Endothelial cell of umbilical vein (primary cell): Measurements from ENCODE around the gene MTCH1. TPM values are rescaled to one million over a fixed set of nuclear protein-coding genes. Genes with fewer than 3 reads are reported as not detected.

ENCODE experiments used
- BruUV-seq: library from RNA; stranded (reverse); fragments of 400-500 nt; replicated peaks from 2 replicates; lab custom pipeline; 2021; lab: Mats Ljungman, UMichigan
- CTCF ChIA-PET: fragments of 300-600, 350-600 bp; sonication (Branson Sonifier 250); formaldehyde crosslinking; loops from one replicate; lab custom pipeline; 2021; ENCODE audit warnings: antibody characterized with exemption, inconsistent platforms; lab: Charles Lee
- POLR2A ChIA-PET: fragments of 300-600, 350-600 bp; sonication (Branson Sonifier 250); formaldehyde crosslinking; loops from one replicate; lab custom pipeline; 2021; ENCODE audit warnings: antibody characterized with exemption, inconsistent platforms; lab: Charles Lee
- DNase-seq: peaks from one replicate; pipeline ENCODE4 v3.0.0-alpha.2; 2011; ENCODE audit warnings: low read depth, low spot score
- FAIRE-seq: peaks from 2 replicates; lab custom pipeline; 2011; peaks lifted over from hg19 to GRCh38; lab: Jason Lieb, UNC
- H2AFZ ChIP-seq: 2 replicates; pipeline ENCODE4 v1.6.0; 2012; ENCODE audit warnings: low read depth, low read length, control low read depth, inconsistent platforms
- H3K27ac ChIP-seq: 2 replicates; pipeline ENCODE4 v1.5.1; 2011; ENCODE audit warnings: low read depth, mild to moderate bottlenecking, control low read depth, low read length, moderate library complexity; ENCODE audit not compliant: insufficient read depth
- H3K27me3 ChIP-seq, 2 experiments: 2 replicates each; pipeline versions ENCODE4 v1.6.0 to v1.6.1; 2011; ENCODE audit warnings: low read length in 2 of 2, mixed read lengths in 1 of 2; ENCODE audit not compliant: control insufficient read depth in 2 of 2, insufficient read depth in 2 of 2
- H3K36me3 ChIP-seq, 2 experiments: 2 replicates in 1 of 2; 3 replicates in 1 of 2; pipeline ENCODE4 v1.5.1; 2011; ENCODE audit warnings: low read length in 2 of 2, mild to moderate bottlenecking in 1 of 2, moderate library complexity in 1 of 2; ENCODE audit not compliant: control insufficient read depth in 2 of 2, insufficient read depth in 2 of 2; ENCODE audit errors: extremely low read depth in 1 of 2
- H3K4me1 ChIP-seq: 3 replicates; pipeline ENCODE4 v1.5.1; 2011; ENCODE audit warnings: mild to moderate bottlenecking, low read length; ENCODE audit not compliant: control insufficient read depth, insufficient read depth; ENCODE audit errors: extremely low read depth
- H3K4me2 ChIP-seq: 2 replicates; pipeline ENCODE4 v1.6.1; 2011; ENCODE audit warnings: low read length, control low read depth, mixed read lengths; ENCODE audit not compliant: insufficient read depth
- H3K4me3 ChIP-seq, 3 experiments: fragments of 200-600 bp in 1 of 3; sonication (generic), shearing (Covaris generic) in 1 of 3; replicated peaks in 1 of 3; 2 replicates each; pipeline ENCODE4 v1.5.1; 2011 to 2016; ENCODE audit warnings: control low read depth in 3 of 3, low read length in 3 of 3, mild to moderate bottlenecking in 2 of 3, inconsistent platforms in 1 of 3, low read depth in 1 of 3, moderate library complexity in 1 of 3; ENCODE audit not compliant: insufficient read depth in 1 of 3
- H3K79me2 ChIP-seq: 2 replicates; pipeline ENCODE4 v1.6.0; 2012; ENCODE audit warnings: low read length, inconsistent platforms; ENCODE audit not compliant: control insufficient read depth, insufficient read depth
- H3K9ac ChIP-seq: replicated peaks from 2 replicates; pipeline ENCODE3; 2011; ENCODE audit warnings: low read length, control low read depth; ENCODE audit not compliant: insufficient read depth; ENCODE audit errors: extremely low read depth
- H3K9me1 ChIP-seq: replicated peaks from 3 replicates; pipeline ENCODE4 v1.6.0; 2011; ENCODE audit warnings: mild to moderate bottlenecking, low read length; ENCODE audit not compliant: control insufficient read depth, insufficient read depth; ENCODE audit errors: extremely low read depth
- H3K9me3 ChIP-seq: replicated peaks from 2 replicates; pipeline ENCODE4 v1.5.1; 2012; ENCODE audit warnings: low read length, inconsistent platforms; ENCODE audit not compliant: control insufficient read depth, insufficient read depth
- H4K20me1 ChIP-seq: replicated peaks from 2 replicates; pipeline ENCODE3; 2011; ENCODE audit warnings: mild to moderate bottlenecking, low read length; ENCODE audit not compliant: control insufficient read depth, insufficient read depth; ENCODE audit errors: extremely low read depth
- CTCF ChIP-seq, 2 donors: IDR thresholded peaks; 1 replicate in 1 of 2; 2 replicates in 1 of 2; pipeline ENCODE4 v1.5.1; 2011; ENCODE audit warnings: low read length in 2 of 2, mild to moderate bottlenecking in 2 of 2, moderate library complexity in 2 of 2, control low read depth in 1 of 2, inconsistent platforms in 1 of 2, low read depth in 1 of 2; ENCODE audit not compliant: insufficient read depth in 1 of 2; ENCODE audit errors: extremely low read depth in 1 of 2
- FOS ChIP-seq: IDR thresholded peaks from 2 replicates; pipeline ENCODE4 v1.6.1; 2011; ENCODE audit warnings: mild to moderate bottlenecking, low read length, moderate library complexity, borderline replicate concordance; ENCODE audit not compliant: insufficient read depth
- GATA2 ChIP-seq: IDR thresholded peaks from 2 replicates; pipeline ENCODE4 v1.7.0; 2011; ENCODE audit warnings: low read depth, mild to moderate bottlenecking, moderate library complexity, mixed read lengths, low read length; ENCODE audit not compliant: insufficient read length, insufficient read depth
- JUN ChIP-seq: IDR thresholded peaks from 2 replicates; pipeline ENCODE4 v1.6.1; 2011; ENCODE audit warnings: borderline replicate concordance, low read depth; ENCODE audit not compliant: insufficient read length, insufficient read depth
- MAX ChIP-seq: IDR thresholded peaks from 2 replicates; pipeline ENCODE4 v1.6.1; 2011; ENCODE audit not compliant: insufficient read depth, insufficient read length
- MYC ChIP-seq: IDR thresholded peaks from one replicate; pipeline ENCODE4 v1.6.1; 2011; ENCODE audit warnings: mild to moderate bottlenecking, low read depth, low read length
- POLR2A ChIP-seq: IDR thresholded peaks from 2 replicates; pipeline ENCODE4 v1.6.1; 2012; ENCODE audit warnings: low read depth, mild to moderate bottlenecking, control low read depth, low read length
- POLR2AphosphoS5 ChIP-seq: IDR thresholded peaks from 2 replicates; pipeline ENCODE4 v1.6.1; 2012; ENCODE audit warnings: low read depth, mild to moderate bottlenecking, control low read depth, low read length, moderate library complexity; ENCODE audit not compliant: insufficient read depth
- dilution Hi-C: fragments of 300-500 bp; cut with MboI; formaldehyde crosslinking; loops from one replicate; pipeline ENCODE4 v1.15.0; 2019; ENCODE audit warnings: low sequenced_read_pairs; ENCODE audit not compliant: extremely low pct_ligation_motif_present
- intact Hi-C: fragments of 100-400 bp; cut with micrococcal nuclease; formaldehyde crosslinking; loops from one replicate; pipeline ENCODE4 v1.10.0; 2022
- polyA plus RNA-seq, 4 experiments: library from polyadenylated mRNA; depleted of rRNA in 3 of 4; stranded (reverse) in 3 of 4; unstranded in 1 of 4; fragments of >200 nt; gene quantifications; 2 replicates each; pipeline versions ENCODE4 v1.2.1 to v1.2.3, GENCODE V29; 2011 to 2012; ENCODE audit warnings: missing spikeins in 1 of 4
- total RNA-seq: library from RNA; stranded (reverse); gene quantifications from 2 replicates; pipeline ENCODE4 v1.2.3, GENCODE V29; 2021

The MTCH1 gene
- total and polyA plus RNA-seq, 2 donors (not counting 3 experiments of a cell fraction or from before 2014, with no cell fraction given) = 218 to 228 TPM

- no peak overlapping the region for H3K4me2 ChIP-seq
- TF ChIP-seq CTCF (IDR thresholded peaks at IDR 0.05; ENCODE audit: extremely low read depth in 1 of 2, insufficient read depth in 1 of 2, low read depth in 1 of 2, low read length in 2 of 2) (no peak), POLR2A (no peak), FOS (no peak), GATA2 (no peak), JUN (no peak)
- no peaks in the 10 kb centered on the region for H3K9me3 ChIP-seq
- ChIA-PET POLR2A (no interaction called here), CTCF (interaction anchor here (1.3 to 3.2 kb wide), 3 partner anchors 40 to 68 kb away, joined by 3 to 15 read pairs (median 12); partner anchors contain the start of gene C6orf89)
- dilution Hi-C loops (no loop called here), intact Hi-C loops (no loop called here)
- peaks cover 13% of the 10 kb centered on the region for H3K4me1 ChIP-seq
- H3K4me3 ChIP-seq = no peak overlapping the region
- H3K9me1 ChIP-seq = no peaks in the 10 kb centered on the region
- no peak overlapping the region for H3K27ac ChIP-seq
- no peaks in the 10 kb centered on the region for H3K27me3 ChIP-seq
- no peaks in the 10 kb centered on the region for H4K20me1 ChIP-seq
- no peaks in the 10 kb centered on the region for H3K79me2 ChIP-seq
- no peaks in the 10 kb centered on the region for H3K36me3 ChIP-seq
- DNase-seq (no peak), FAIRE-seq (no peak)
- H3K9ac ChIP-seq = no peak overlapping the region
- no TSS peak for BruUV-seq
- no peak overlapping the region for H2AFZ ChIP-seq
Observed at GRCh38 chr6:36953931-36954261, 32.1 kb downstream of the MTCH1 start.

- TF ChIP-seq POLR2AphosphoS5 (peak; percentile 36), FOS (peak; percentile 82), MYC (no peak), JUN (peak; percentile 94), MAX (no peak), GATA2 (peak; percentile 68)
- Histone ChIP-seq H4K20me1 (no peaks in the 10 kb centered on the region), H3K27me3 (no peaks in the 10 kb centered on the region), H3K4me1 (peaks cover 13% of the 10 kb centered on the region), H3K4me3 (no peak overlapping the region), H3K9me3 (no peaks in the 10 kb centered on the region), H3K36me3 (no peaks in the 10 kb centered on the region), H2AFZ (peak overlapping the region; percentile 87), H3K79me2 (no peaks in the 10 kb centered on the region), H3K9me1 (no peaks in the 10 kb centered on the region), H3K27ac (peak overlapping the region; percentile 96), H3K9ac (peak overlapping the region; percentile 59), H3K4me2 (peak overlapping the region; percentile 71)
- DNase-seq (peak; percentile 88), FAIRE-seq (peak; percentile 89)
- CTCF ChIA-PET = interaction anchor here (0.6 to 1.6 kb wide), 6 partner anchors 29 to 167 kb away, joined by 3 to 8 read pairs (median 3); no protein-coding TSS in a partner anchor
- dilution Hi-C loops (no loop called here), intact Hi-C loops (loop anchor here (2.0 kb wide), 1 partner anchor 63 kb away; no protein-coding TSS in a partner anchor)
- POLR2A ChIA-PET = interaction anchor here (1.8 kb wide), 1 partner anchor 36 kb away, joined by 6 read pairs; the partner anchor contains the start of gene MTCH1
- BruUV-seq = no TSS peak
Observed at GRCh38 chr6:36949636-36950035, 36.4 kb downstream of the MTCH1 start.
